Caco-2 (cell line): ENCODE measurements around the gene AKTIP. TPM values are rescaled to one million over a fixed set of nuclear protein-coding genes. Genes with fewer than 3 reads are reported as not detected.

Experiments used
- BruUV-seq: library from RNA; stranded (reverse); fragments of 400-500 nt; replicated peaks from 2 replicates; lab custom pipeline; 2021; lab: Mats Ljungman, UMichigan
- CTCF ChIA-PET: fragments of 300-600 bp; sonication (Branson Sonifier 250); formaldehyde crosslinking; loops from one replicate; lab custom pipeline; 2022; ENCODE audit warnings: antibody characterized with exemption; lab: Charles Lee
- POLR2A ChIA-PET: fragments of 300-600 bp; sonication (Branson Sonifier 250); formaldehyde crosslinking; loops from one replicate; lab custom pipeline; 2022; ENCODE audit warnings: antibody characterized with exemption; lab: Charles Lee
- DNase-seq, 2 experiments: peaks; one replicate each; pipeline versions ENCODE4 v3.0.0 to v3.0.0-alpha.2; 2020 to 2022
- H3K27me3 ChIP-seq: replicated peaks from 2 replicates; pipeline ENCODE4 v1.6.0; 2011; ENCODE audit warnings: low read length; ENCODE audit not compliant: control insufficient read depth, insufficient read depth
- H3K36me3 ChIP-seq: 2 replicates; pipeline ENCODE4 v1.5.1; 2011; ENCODE audit warnings: low read length; ENCODE audit not compliant: control insufficient read depth, insufficient read depth
- H3K4me1 ChIP-seq: fragments of 250-450 bp; sonication (Bioruptor Pico); 2 replicates; pipeline ENCODE4 v1.5.1; 2020; ENCODE audit warnings: mild to moderate bottlenecking
- H3K4me3 ChIP-seq: 2 replicates; pipeline ENCODE4 v1.5.1; 2011; ENCODE audit warnings: low read depth, mild to moderate bottlenecking, control low read depth, low read length
- H3K9me3 ChIP-seq: fragments of 250-450 bp; sonication (Bioruptor Pico); 2 replicates; pipeline ENCODE4 v1.5.1; 2020; ENCODE audit warnings: mild to moderate bottlenecking, moderate library complexity
- H3K27ac Mint-ChIP-seq: one replicate; pipeline ENCODE4 v1.8.0; 2022; ENCODE audit warnings: mixed read lengths; ENCODE audit not compliant: unreplicated experiment
- H3K27me3 Mint-ChIP-seq: one replicate; pipeline ENCODE4 v1.8.0; 2022; ENCODE audit warnings: mixed read lengths; ENCODE audit not compliant: insufficient read depth, unreplicated experiment
- H3K36me3 Mint-ChIP-seq: one replicate; pipeline ENCODE4 v1.8.0; 2022; ENCODE audit warnings: mild to moderate bottlenecking, mixed read lengths; ENCODE audit not compliant: insufficient read depth, unreplicated experiment
- H3K4me1 Mint-ChIP-seq: one replicate; pipeline ENCODE4 v1.8.0; 2022; ENCODE audit warnings: low read depth, mixed read lengths; ENCODE audit not compliant: unreplicated experiment
- H3K4me3 Mint-ChIP-seq: one replicate; pipeline ENCODE4 v1.8.0; 2022; ENCODE audit warnings: mild to moderate bottlenecking, moderate library complexity, mixed read lengths; ENCODE audit not compliant: unreplicated experiment
- H3K9me3 Mint-ChIP-seq: one replicate; pipeline ENCODE4 v1.8.0; 2022; ENCODE audit warnings: mixed read lengths; ENCODE audit not compliant: unreplicated experiment
- intact Hi-C: fragments of 100-400 bp; cut with micrococcal nuclease; formaldehyde crosslinking; loops from one replicate; pipeline ENCODE4 v1.10.0; 2022; ENCODE audit not compliant: unreplicated experiment
- total RNA-seq: library from RNA; stranded (reverse); gene quantifications from 2 replicates; pipeline ENCODE4 v1.2.3, GENCODE V29; 2022
- TF ChIP-seq, protein P1 (sequence below), 2 experiments: fragments of 200-600 bp in 1 of 2; IDR thresholded peaks; 1 replicate in 1 of 2; 2 replicates in 1 of 2; pipeline versions ENCODE4 v1.5.1 to v1.8.0; 2011 to 2022; ENCODE audit warnings: antibody characterized with exemption in 1 of 2, control low read depth in 1 of 2, inconsistent platforms in 1 of 2, low read depth in 1 of 2, low read length in 1 of 2, mild to moderate bottlenecking in 1 of 2, moderate library complexity in 1 of 2; ENCODE audit not compliant: insufficient read depth in 1 of 2, severe bottlenecking in 1 of 2, unreplicated experiment in 1 of 2

AKTIP gene
- total RNA-seq, 1 experiment from 2014 or later: 127 TPM

DNA sequence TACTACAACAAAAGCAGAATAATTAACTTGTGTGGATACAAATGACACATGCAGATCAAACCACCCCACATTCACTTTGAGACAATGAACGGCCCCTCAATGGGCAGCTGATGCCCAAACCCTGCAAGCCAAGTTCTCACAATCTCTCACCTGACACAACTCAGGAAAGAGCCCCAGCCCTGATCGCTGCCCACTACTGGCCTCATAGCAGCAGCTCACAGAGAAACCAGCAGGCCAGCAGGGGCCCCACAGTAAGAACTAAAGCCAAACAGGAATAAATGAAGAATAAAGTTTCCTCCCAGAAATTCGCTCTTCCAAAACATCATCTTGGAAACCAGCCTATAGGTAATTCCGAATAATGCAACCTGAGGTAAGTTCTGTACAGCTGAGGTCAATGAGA lies 7.7 kb downstream of the AKTIP start:
- TF ChIP-seq, protein P1, sequence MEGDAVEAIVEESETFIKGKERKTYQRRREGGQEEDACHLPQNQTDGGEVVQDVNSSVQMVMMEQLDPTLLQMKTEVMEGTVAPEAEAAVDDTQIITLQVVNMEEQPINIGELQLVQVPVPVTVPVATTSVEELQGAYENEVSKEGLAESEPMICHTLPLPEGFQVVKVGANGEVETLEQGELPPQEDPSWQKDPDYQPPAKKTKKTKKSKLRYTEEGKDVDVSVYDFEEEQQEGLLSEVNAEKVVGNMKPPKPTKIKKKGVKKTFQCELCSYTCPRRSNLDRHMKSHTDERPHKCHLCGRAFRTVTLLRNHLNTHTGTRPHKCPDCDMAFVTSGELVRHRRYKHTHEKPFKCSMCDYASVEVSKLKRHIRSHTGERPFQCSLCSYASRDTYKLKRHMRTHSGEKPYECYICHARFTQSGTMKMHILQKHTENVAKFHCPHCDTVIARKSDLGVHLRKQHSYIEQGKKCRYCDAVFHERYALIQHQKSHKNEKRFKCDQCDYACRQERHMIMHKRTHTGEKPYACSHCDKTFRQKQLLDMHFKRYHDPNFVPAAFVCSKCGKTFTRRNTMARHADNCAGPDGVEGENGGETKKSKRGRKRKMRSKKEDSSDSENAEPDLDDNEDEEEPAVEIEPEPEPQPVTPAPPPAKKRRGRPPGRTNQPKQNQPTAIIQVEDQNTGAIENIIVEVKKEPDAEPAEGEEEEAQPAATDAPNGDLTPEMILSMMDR (IDR thresholded peaks at IDR 0.05; ENCODE audit: insufficient read depth in 1 of 2, low read depth in 1 of 2, low read length in 1 of 2, severe bottlenecking in 1 of 2, unreplicated experiment in 1 of 2): peak in 1 of 2 experiments; percentile 46
- Histone ChIP-seq H3K4me1 (peaks cover under 1% of the 10 kb centered on the region; the same call in 1 of the 2 replicates), H3K9me3 (no peaks in the 10 kb centered on the region), H3K36me3 (peaks cover 1% of the 10 kb centered on the region), H3K4me3 (no peak overlapping the region), H3K27me3 (no peaks in the 10 kb centered on the region)
- no peak for DNase-seq
- H3K9me3 Mint-ChIP-seq: no peaks in the 10 kb centered on the region
- ChIA-PET CTCF (interaction anchor here (1.2 kb wide), 1 partner anchor 15 kb away, joined by 5 read pairs; no protein-coding TSS in a partner anchor), POLR2A (no interaction called here)
- no peak overlapping the region for H3K27ac Mint-ChIP-seq
- no peak overlapping the region for H3K4me3 Mint-ChIP-seq
- H3K4me1 Mint-ChIP-seq: peaks cover 7% of the 10 kb centered on the region
- BruUV-seq: no TSS peak
- H3K27me3 Mint-ChIP-seq: no peaks in the 10 kb centered on the region
- peaks cover 95% of the 10 kb centered on the region for H3K36me3 Mint-ChIP-seq
- intact Hi-C loops: no loop called here

DNA sequence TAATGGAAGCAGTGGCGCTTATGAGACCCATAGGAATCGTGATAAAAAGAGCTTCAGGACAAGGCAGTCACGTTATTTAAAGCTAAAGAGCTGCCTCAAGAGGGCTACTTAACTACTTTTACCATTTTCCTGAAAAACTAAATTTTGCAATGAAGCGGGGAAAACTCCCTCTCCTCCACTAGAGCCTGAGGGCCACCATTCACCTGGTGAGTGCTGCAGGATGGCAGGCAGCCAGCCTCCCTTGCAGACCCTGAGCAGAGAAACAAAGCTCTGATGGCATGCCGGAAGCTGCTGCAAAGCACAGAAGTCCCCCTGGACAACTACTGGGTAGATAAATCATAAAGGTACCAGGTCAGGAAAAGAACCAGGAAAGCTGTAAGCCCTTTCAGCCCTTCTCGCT lies 8.4 kb downstream of the AKTIP start:
- DNase-seq: no peak
- peaks cover 1% of the 10 kb centered on the region for H3K36me3 ChIP-seq
- H3K4me3 ChIP-seq: no peak overlapping the region
- no peaks in the 10 kb centered on the region for H3K9me3 Mint-ChIP-seq
- intact Hi-C loops: no loop called here
- peaks cover 7% of the 10 kb centered on the region for H3K4me1 Mint-ChIP-seq
- no TSS peak for BruUV-seq
- H3K27me3 ChIP-seq: no peaks in the 10 kb centered on the region
- POLR2A ChIA-PET: no interaction called here
- TF ChIP-seq, protein P1 (IDR thresholded peaks at IDR 0.05; ENCODE audit: insufficient read depth in 1 of 2, low read depth in 1 of 2, low read length in 1 of 2, severe bottlenecking in 1 of 2, unreplicated experiment in 1 of 2): no peak
- H3K27me3 Mint-ChIP-seq: no peaks in the 10 kb centered on the region
- H3K9me3 ChIP-seq: no peaks in the 10 kb centered on the region
- peaks cover 96% of the 10 kb centered on the region for H3K36me3 Mint-ChIP-seq
- no peaks in the 10 kb centered on the region for H3K4me1 ChIP-seq
- no peak overlapping the region for H3K27ac Mint-ChIP-seq
- CTCF ChIA-PET: interaction anchor here (1.2 kb wide), 1 partner anchor 16 kb away, joined by 5 read pairs; no protein-coding TSS in a partner anchor
- no peak overlapping the region for H3K4me3 Mint-ChIP-seq

GRCh38 chr16:53492503-53492902 lies 10.5 kb downstream of the AKTIP start:
- TF ChIP-seq, protein P1 (IDR thresholded peaks at IDR 0.05; ENCODE audit: insufficient read depth in 1 of 2, low read depth in 1 of 2, low read length in 1 of 2, severe bottlenecking in 1 of 2, unreplicated experiment in 1 of 2): no peak
- intact Hi-C loops: no loop called here
- no peak for DNase-seq
- Mint-ChIP-seq H3K36me3 (peaks cover 95% of the 10 kb centered on the region), H3K4me3 (no peak overlapping the region), H3K27me3 (no peaks in the 10 kb centered on the region), H3K9me3 (no peaks in the 10 kb centered on the region), H3K4me1 (peaks cover 7% of the 10 kb centered on the region), H3K27ac (no peak overlapping the region)
- Histone ChIP-seq H3K9me3 (no peaks in the 10 kb centered on the region), H3K4me1 (no peaks in the 10 kb centered on the region), H3K36me3 (peaks cover 1% of the 10 kb centered on the region), H3K4me3 (no peak overlapping the region), H3K27me3 (no peaks in the 10 kb centered on the region)
- BruUV-seq: no TSS peak
- ChIA-PET POLR2A (interaction anchor here (1.3 kb wide), 1 partner anchor 10 kb away, joined by 3 read pairs; the partner anchor contains the start of gene AKTIP), CTCF (no interaction called here)
